ENCODE results near the gene L3MBTL4.

The L3MBTL4 gene

GRCh38 chr18:5948237-5948636, 466.5 kb downstream of the L3MBTL4 start:
- DNase-seq: no peak

GRCh38 chr18:5944448-5944847, 470.3 kb downstream of the L3MBTL4 start:
- no peak for DNase-seq

- no peak for DNase-seq
Measured at GRCh38 chr18:5943514-5943913, 471.2 kb downstream of the L3MBTL4 start.

GRCh38 chr18:5942591-5942990, 472.1 kb downstream of the L3MBTL4 start:
- DNase-seq: no peak

GRCh38 chr18:5941890-5942289, 472.8 kb downstream of the L3MBTL4 start:
- no peak for DNase-seq

GRCh38 chr18:5939801-5940667, 474.7 kb downstream of the L3MBTL4 start:
- no peak for DNase-seq

- DNase-seq: no peak
Measured at GRCh38 chr18:5937795-5938194, 476.9 kb downstream of the L3MBTL4 start.

- no peak for DNase-seq
Measured at GRCh38 chr18:5937121-5937520, 477.6 kb downstream of the L3MBTL4 start.

- DNase-seq: no peak
Measured at GRCh38 chr18:5930789-5931188, 483.9 kb downstream of the L3MBTL4 start.

- no peak for DNase-seq
Measured at GRCh38 chr18:5918205-5918858, 496.4 kb downstream of the L3MBTL4 start.

- no peak for DNase-seq
Measured at GRCh38 chr18:5914951-5915350, 499.8 kb downstream of the L3MBTL4 start.

GRCh38 chr18:5914016-5914415, 500.7 kb downstream of the L3MBTL4 start:
- DNase-seq: no peak

GRCh38 chr18:5912566-5912965, 502.1 kb downstream of the L3MBTL4 start:
- DNase-seq: no peak

GRCh38 chr18:5909125-5909524, 505.6 kb downstream of the L3MBTL4 start:
- no peak for DNase-seq

Measured in activated T-cell treated with anti-CD3 and anti-CD28 coated beads, Interleukin-2, amount 50 U/mL, for 1 hour (primary cell).